ENCODE measurements around the gene NUDT17.

The NUDT17 gene

DNA sequence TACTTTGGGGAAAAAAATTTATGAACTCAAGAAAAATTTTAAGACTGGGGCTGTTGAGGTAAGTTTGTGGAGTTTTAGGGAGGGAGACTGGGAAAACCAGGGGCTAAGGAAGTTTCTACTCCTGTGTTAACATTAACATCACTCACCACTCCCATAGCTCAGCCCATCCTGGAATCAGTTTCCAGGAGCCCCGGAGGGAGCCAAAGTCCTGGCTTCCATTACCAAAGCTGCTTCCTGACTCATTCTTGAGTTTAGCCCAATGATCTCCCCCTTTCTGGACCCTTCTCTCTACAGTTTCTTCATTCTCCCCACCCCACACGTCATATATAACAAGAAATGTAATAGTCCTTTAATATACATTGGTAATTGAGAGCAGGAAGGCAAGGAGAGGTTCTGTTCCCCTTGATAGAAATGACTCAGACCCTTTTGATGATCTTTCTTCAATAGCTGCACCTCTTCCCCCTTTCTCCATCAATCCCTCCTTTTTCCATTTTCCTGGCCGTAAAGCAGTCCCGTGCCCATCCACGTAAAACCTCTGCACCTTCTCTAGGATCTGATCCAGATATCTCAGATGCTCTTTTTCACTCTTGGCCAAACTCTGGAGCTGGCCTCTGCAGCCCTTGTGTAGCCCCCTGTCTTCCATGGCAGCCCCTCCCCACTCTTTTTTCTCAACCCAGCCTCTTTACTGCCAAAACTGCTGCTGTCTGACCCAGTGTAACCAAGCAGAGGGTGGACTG lies 18.0 kb downstream of the NUDT17 start:
- H3K4me2 ChIP-seq: no peak overlapping the region
- H3K4me3 ChIP-seq (IDR thresholded peaks at IDR 0.05; ENCODE audit: insufficient read depth, low read depth, low read length): no peak overlapping the region
- peaks cover 9% of the 10 kb centered on the region for H3K4me1 ChIP-seq (ENCODE audit: low read depth, poor library complexity, severe bottlenecking)
- H3K36me3 ChIP-seq (ENCODE audit: insufficient read depth): no peaks in the 10 kb centered on the region
- no peaks in the 10 kb centered on the region; the same call in 1 of the 2 replicates for H3K27me3 ChIP-seq (ENCODE audit: insufficient read depth, low read depth)
- no peak overlapping the region for H2AFZ ChIP-seq (ENCODE audit: low read depth)
- H3K27ac ChIP-seq: no peak overlapping the region
- no peak overlapping the region for H3K9ac ChIP-seq
- H3K79me2 ChIP-seq (ENCODE audit: insufficient read depth, low read depth): no peaks in the 10 kb centered on the region
- TF ChIP-seq, protein P1, sequence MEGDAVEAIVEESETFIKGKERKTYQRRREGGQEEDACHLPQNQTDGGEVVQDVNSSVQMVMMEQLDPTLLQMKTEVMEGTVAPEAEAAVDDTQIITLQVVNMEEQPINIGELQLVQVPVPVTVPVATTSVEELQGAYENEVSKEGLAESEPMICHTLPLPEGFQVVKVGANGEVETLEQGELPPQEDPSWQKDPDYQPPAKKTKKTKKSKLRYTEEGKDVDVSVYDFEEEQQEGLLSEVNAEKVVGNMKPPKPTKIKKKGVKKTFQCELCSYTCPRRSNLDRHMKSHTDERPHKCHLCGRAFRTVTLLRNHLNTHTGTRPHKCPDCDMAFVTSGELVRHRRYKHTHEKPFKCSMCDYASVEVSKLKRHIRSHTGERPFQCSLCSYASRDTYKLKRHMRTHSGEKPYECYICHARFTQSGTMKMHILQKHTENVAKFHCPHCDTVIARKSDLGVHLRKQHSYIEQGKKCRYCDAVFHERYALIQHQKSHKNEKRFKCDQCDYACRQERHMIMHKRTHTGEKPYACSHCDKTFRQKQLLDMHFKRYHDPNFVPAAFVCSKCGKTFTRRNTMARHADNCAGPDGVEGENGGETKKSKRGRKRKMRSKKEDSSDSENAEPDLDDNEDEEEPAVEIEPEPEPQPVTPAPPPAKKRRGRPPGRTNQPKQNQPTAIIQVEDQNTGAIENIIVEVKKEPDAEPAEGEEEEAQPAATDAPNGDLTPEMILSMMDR (conservative IDR thresholded peaks at IDR 0.05; ENCODE audit: low read depth, low read length): no peak
- no peaks in the 10 kb centered on the region for H4K20me1 ChIP-seq (ENCODE audit: insufficient read depth)

DNA sequence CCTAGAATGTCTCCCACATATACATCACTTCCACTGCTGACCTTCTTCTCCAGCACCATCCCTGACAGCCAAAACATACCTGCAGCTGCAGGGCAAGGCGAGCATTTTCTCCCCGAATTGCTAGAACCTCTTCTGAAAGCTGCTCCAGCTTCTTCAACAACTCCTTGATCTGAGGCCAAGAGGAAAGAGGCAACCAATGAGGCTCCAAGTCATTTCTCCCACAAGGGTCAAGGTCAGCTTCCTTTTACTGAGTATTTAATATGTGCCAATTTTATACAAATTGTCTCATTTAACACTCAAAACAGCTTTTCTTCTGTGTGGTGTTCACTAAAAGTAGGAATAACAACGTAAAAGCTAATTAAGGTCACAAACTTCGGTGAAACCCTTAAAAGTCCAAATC lies 22.8 kb downstream of the NUDT17 start:
- H3K79me2 ChIP-seq (ENCODE audit: insufficient read depth, low read depth): no peaks in the 10 kb centered on the region
- no peak overlapping the region for H2AFZ ChIP-seq (ENCODE audit: low read depth)
- no peaks in the 10 kb centered on the region for H4K20me1 ChIP-seq (ENCODE audit: insufficient read depth)
- no peaks in the 10 kb centered on the region for H3K36me3 ChIP-seq (ENCODE audit: insufficient read depth)
- H3K4me2 ChIP-seq: no peak overlapping the region
- TF ChIP-seq, protein P1 (conservative IDR thresholded peaks at IDR 0.05; ENCODE audit: low read depth, low read length): no peak
- H3K9ac ChIP-seq: no peak overlapping the region
- H3K4me1 ChIP-seq (ENCODE audit: low read depth, poor library complexity, severe bottlenecking): no peaks in the 10 kb centered on the region
- H3K27me3 ChIP-seq (ENCODE audit: insufficient read depth, low read depth): no peaks in the 10 kb centered on the region; the same call in 1 of the 2 replicates
- no peak overlapping the region for H3K4me3 ChIP-seq (IDR thresholded peaks at IDR 0.05; ENCODE audit: insufficient read depth, low read depth, low read length)
- H3K27ac ChIP-seq: no peak overlapping the region

DNA sequence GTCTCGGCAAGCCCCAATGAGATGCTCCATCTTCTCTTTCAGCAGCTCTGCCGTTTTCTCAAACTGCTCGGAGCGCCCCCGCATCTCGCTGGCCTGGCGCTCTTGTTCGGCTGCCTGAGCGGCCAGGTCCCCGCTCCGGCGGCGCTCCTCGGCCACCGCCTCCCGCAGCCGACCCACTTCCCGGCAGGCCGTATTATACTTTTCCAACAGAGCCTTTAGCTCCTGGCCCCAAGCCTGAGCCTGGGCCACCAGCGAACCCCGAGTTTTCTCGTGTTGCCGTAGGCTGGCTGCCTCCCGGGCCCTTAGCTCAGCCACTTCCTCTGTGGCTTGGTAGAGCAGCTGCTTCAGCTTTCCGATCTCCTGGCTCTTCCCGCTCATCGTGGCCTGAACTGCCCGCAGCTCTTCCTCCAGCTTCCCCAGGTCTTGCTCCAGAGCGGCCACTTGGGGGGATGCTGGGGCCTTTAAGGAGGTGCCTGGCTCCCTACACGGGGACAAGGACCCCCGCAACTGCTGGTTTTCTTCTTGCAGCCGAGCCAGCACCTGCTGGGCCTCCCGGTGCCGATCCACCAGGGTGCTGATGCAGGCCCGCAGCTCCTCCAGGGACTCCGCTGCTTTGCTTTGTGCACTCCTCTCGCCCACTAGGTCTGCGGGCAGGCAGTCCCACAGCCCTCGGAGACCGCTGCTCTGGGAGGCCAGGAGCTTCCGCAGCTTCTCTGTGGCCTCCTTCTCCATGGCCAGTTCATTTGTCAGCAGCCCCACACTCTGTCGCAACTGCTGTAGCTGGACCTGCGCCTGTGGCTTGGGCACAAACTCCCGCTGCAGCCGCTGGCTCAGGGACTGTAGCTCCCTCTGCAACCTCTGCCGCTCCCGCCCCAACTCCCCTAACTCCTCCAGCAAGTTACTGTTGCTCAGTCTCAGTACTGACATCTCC lies 26.8 kb downstream of the NUDT17 start:
- no peak overlapping the region for H3K27ac ChIP-seq
- H3K36me3 ChIP-seq (ENCODE audit: insufficient read depth): no peaks in the 10 kb centered on the region
- no peaks in the 10 kb centered on the region for H3K79me2 ChIP-seq (ENCODE audit: insufficient read depth, low read depth)
- peaks cover 9% of the 10 kb centered on the region; the same call in 1 of the 2 replicates for H3K27me3 ChIP-seq (ENCODE audit: insufficient read depth, low read depth)
- H3K9ac ChIP-seq: no peak overlapping the region
- TF ChIP-seq, protein P1 (conservative IDR thresholded peaks at IDR 0.05; ENCODE audit: low read depth, low read length): no peak
- no peak overlapping the region for H3K4me2 ChIP-seq
- no peaks in the 10 kb centered on the region for H3K4me1 ChIP-seq (ENCODE audit: low read depth, poor library complexity, severe bottlenecking)
- no peak overlapping the region for H2AFZ ChIP-seq (ENCODE audit: low read depth)
- no peaks in the 10 kb centered on the region for H4K20me1 ChIP-seq (ENCODE audit: insufficient read depth)
- no peak overlapping the region for H3K4me3 ChIP-seq (IDR thresholded peaks at IDR 0.05; ENCODE audit: insufficient read depth, low read depth, low read length)

DNA sequence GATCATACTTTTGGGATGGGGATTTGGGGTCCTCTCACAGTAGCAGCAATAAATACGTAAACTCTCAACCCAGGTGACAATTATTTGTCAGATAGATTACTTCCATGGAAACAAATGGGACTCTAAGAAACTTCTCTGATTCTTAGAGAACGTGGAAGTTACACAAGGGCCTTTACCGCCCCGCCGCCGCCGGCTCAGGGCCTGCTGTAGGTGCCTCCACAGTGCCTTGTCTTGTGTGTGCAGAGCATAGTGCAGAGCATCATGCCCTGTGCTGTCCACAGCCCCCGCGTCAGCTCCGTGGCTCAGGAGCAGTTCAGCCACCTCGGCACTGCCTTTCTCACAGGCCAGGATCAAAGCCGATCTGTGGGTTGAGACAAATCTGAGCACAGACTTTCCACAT lies 29.2 kb downstream of the NUDT17 start:
- Histone ChIP-seq H3K4me1 (ENCODE audit: low read depth, poor library complexity, severe bottlenecking) (no peaks in the 10 kb centered on the region), H2AFZ (ENCODE audit: low read depth) (no peak overlapping the region), H3K27me3 (ENCODE audit: insufficient read depth, low read depth) (peaks cover 9% of the 10 kb centered on the region; the same call in 1 of the 2 replicates), H3K9ac (no peak overlapping the region), H4K20me1 (ENCODE audit: insufficient read depth) (no peaks in the 10 kb centered on the region), H3K4me2 (no peak overlapping the region), H3K27ac (no peak overlapping the region), H3K36me3 (ENCODE audit: insufficient read depth) (no peaks in the 10 kb centered on the region), H3K79me2 (ENCODE audit: insufficient read depth, low read depth) (no peaks in the 10 kb centered on the region), H3K4me3 (IDR thresholded peaks at IDR 0.05; ENCODE audit: insufficient read depth, low read depth, low read length) (no peak overlapping the region)
- TF ChIP-seq, protein P1 (conservative IDR thresholded peaks at IDR 0.05; ENCODE audit: low read depth, low read length): no peak

Measured in KMS-11 (cell line).